Kidney (tissue), 14 donors: Measurements from ENCODE around the gene ACOT12. TPM values are rescaled to one million over a fixed set of nuclear protein-coding genes. Genes with fewer than 3 reads are reported as not detected.

Source experiments
- DNase-seq, 5 donors: peaks; one replicate each; pipeline ENCODE4 v3.0.0-alpha.2; 2013 to 2020
- FAIRE-seq: peaks from 2 replicates; lab custom pipeline; 2012; peaks lifted over from hg19 to GRCh38; lab: Jason Lieb, UNC
- H3K27ac ChIP-seq, 2 donors: one replicate each; pipeline ENCODE4 v1.7.0; 2013; ENCODE audit warnings: low read depth in 2 of 2, low read length in 2 of 2, inconsistent platforms in 1 of 2
- H3K27me3 ChIP-seq: one replicate; pipeline ENCODE4 v1.7.1; 2013; ENCODE audit warnings: low read length, inconsistent platforms; ENCODE audit not compliant: control insufficient read depth, insufficient read depth
- H3K36me3 ChIP-seq, 3 donors: one replicate each; pipeline versions ENCODE4 v1.7.0 to v1.7.1; 2013; ENCODE audit warnings: low read length in 3 of 3, control low read depth in 1 of 3, inconsistent platforms in 1 of 3; ENCODE audit not compliant: insufficient read depth in 3 of 3, control insufficient read depth in 2 of 3
- H3K4me1 ChIP-seq, 3 donors: one replicate each; pipeline versions ENCODE4 v1.7.0 to v1.7.1; 2013; ENCODE audit warnings: low read length in 3 of 3, inconsistent platforms in 1 of 3, low read depth in 1 of 3; ENCODE audit not compliant: control insufficient read depth in 2 of 3, insufficient read depth in 2 of 3
- H3K4me3 ChIP-seq, 3 donors: one replicate each; pipeline versions ENCODE4 v1.7.0 to v1.8.1; 2013; ENCODE audit warnings: low read length in 3 of 3, control low read depth in 1 of 3, inconsistent platforms in 1 of 3
- H3K9ac ChIP-seq, 3 donors: one replicate each; pipeline versions ENCODE4 v1.7.0 to v1.7.1; 2013; ENCODE audit warnings: low read length in 3 of 3, control low read depth in 1 of 3, inconsistent platforms in 1 of 3
- H3K9me3 ChIP-seq, 3 donors: one replicate each; pipeline versions ENCODE4 v1.7.0 to v1.7.1; 2013; ENCODE audit warnings: low read length in 3 of 3, control low read depth in 1 of 3, inconsistent platforms in 1 of 3; ENCODE audit not compliant: control insufficient read depth in 2 of 3, insufficient read depth in 1 of 3
- CTCF ChIP-seq: IDR thresholded peaks from 3 replicates; pipeline ENCODE4 v1.5.1; 2012; ENCODE audit warnings: mild to moderate bottlenecking, moderate library complexity, borderline replicate concordance; ENCODE audit not compliant: insufficient read depth; ENCODE audit errors: extremely low read depth
- intact Hi-C: fragments of 100-400 bp; cut with DNase I; formaldehyde crosslinking; loops from one replicate; pipeline ENCODE4 v1.11.1; 2022
- polyA plus RNA-seq: library from polyadenylated mRNA; stranded (reverse); fragments of 350-450 nt; fragmentation: Illumina TruSeq; extraction: RNeasy Lipid Tissue Mini Kit (QIAGEN cat#74804); gene quantifications from one replicate; pipeline ENCODE4 v1.2.3, GENCODE V29; 2014; ENCODE audit warnings: low read depth, low replicate concordance; ENCODE audit not compliant: insufficient read depth
- total RNA-seq: library from RNA; stranded (reverse); fragmentation: NEBNext Ultra II Directional; extraction: Animal tissue kit (Norgen Biotek cat#: 25700); gene quantifications from one replicate; pipeline ENCODE4 v1.2.1, GENCODE V29; 2021
- donor health status: control.
- donor health status: control.
- donor health status: control.
- donor health status: control.
- donor health status: control.
- donor health status: DM: yes; HTN: yes; CAD: no.
- donor health status: Normal renal cell carcinoma (clear cell type).

The ACOT12 gene
- total and polyA plus RNA-seq, 2 donors from 2014 or later: 2.2 TPM; not detected in 1

GRCh38 chr5:81426359-81427030 is 32.6 kb upstream of the ACOT12 start:
- TF ChIP-seq CTCF: no peak
- DNase-seq: no peak
- H3K27ac ChIP-seq: no peak overlapping the region

GRCh38 chr5:81425569-81425968 is 31.6 kb upstream of the ACOT12 start:
- peak; percentile 48 for TF ChIP-seq CTCF
- peaks cover 0 to 3% (median 0%) of the 10 kb centered on the region in 3 donors for H3K4me1 ChIP-seq
- no peak overlapping the region for H3K27ac ChIP-seq
- intact Hi-C loops: no loop called here
- DNase-seq: peak in 2 of 5 donors; percentile 72 to 87
- no peak overlapping the region for H3K9ac ChIP-seq
- H3K36me3 ChIP-seq: no peaks in the 10 kb centered on the region
- FAIRE-seq: peak; percentile 93
- H3K4me3 ChIP-seq: no peak overlapping the region
- H3K9me3 ChIP-seq: no peaks in the 10 kb centered on the region
- no peaks in the 10 kb centered on the region for H3K27me3 ChIP-seq

More at GRCh38 chr5:81426359-81427030, 32.6 kb upstream of the ACOT12 start:
- Histone ChIP-seq H3K4me3 (no peak overlapping the region), H3K4me1 (peaks cover 0 to 3% (median 0%) of the 10 kb centered on the region in 3 donors), H3K9me3 (no peaks in the 10 kb centered on the region), H3K9ac (no peak overlapping the region), H3K36me3 (no peaks in the 10 kb centered on the region), H3K27me3 (no peaks in the 10 kb centered on the region)
- intact Hi-C loops: no loop called here
- no peak for FAIRE-seq

GRCh38 chr5:81424728-81425127 is 30.8 kb upstream of the ACOT12 start:
- Histone ChIP-seq H3K9me3 (no peaks in the 10 kb centered on the region), H3K4me3 (no peak overlapping the region), H3K27ac (no peak overlapping the region), H3K27me3 (no peaks in the 10 kb centered on the region), H3K36me3 (no peaks in the 10 kb centered on the region), H3K4me1 (peaks cover 0 to 3% (median 0%) of the 10 kb centered on the region in 3 donors), H3K9ac (no peak overlapping the region)
- no peak for FAIRE-seq
- intact Hi-C loops: no loop called here
- TF ChIP-seq CTCF: no peak
- DNase-seq: no peak
